HepG2 (cell line): Measurements from ENCODE around the gene CRISPLD2. TPM values are rescaled to one million over a fixed set of nuclear protein-coding genes. Genes with fewer than 3 reads are reported as not detected.

Experiments
- MED13 ChIP-seq: sonication (generic); formaldehyde crosslinking; IDR thresholded peaks from 2 replicates; pipeline ENCODE4 v1.5.0; 2020; ENCODE audit warnings: missing genetic modification reagents
- MIXL1 ChIP-seq: IDR thresholded peaks from 2 replicates; pipeline ENCODE4 v1.6.1; 2016
- RARA ChIP-seq: IDR thresholded peaks from 2 replicates; pipeline ENCODE4 v1.6.1; 2016; ENCODE audit warnings: missing genetic modification reagents, missing compliant biosample characterization
- RCOR2 ChIP-seq: IDR thresholded peaks from 2 replicates; pipeline ENCODE4 v1.6.1; 2016; ENCODE audit warnings: missing biosample characterization, missing genetic modification reagents
- RELA ChIP-seq: sonication (generic); formaldehyde crosslinking; IDR thresholded peaks from 2 replicates; pipeline ENCODE4 v1.4.0; 2020; ENCODE audit warnings: missing genetic modification reagents
- RFX1 ChIP-seq: fragments of 450-650 bp; IDR thresholded peaks from 2 replicates; pipeline ENCODE4 v1.6.1; 2017
- SKI ChIP-seq: fragments of 450-650 bp; IDR thresholded peaks from one replicate; pipeline ENCODE4 v1.6.1; 2018; ENCODE audit warnings: mild to moderate bottlenecking; ENCODE audit not compliant: partially characterized antibody
- TAF1 ChIP-seq: sonication (generic); formaldehyde crosslinking; IDR thresholded peaks from 2 replicates; pipeline ENCODE4 v1.4.0; 2020; ENCODE audit warnings: missing genetic modification reagents
- ZBTB10 ChIP-seq: sonication (generic); formaldehyde crosslinking; IDR thresholded peaks from 2 replicates; pipeline ENCODE4 v1.4.0; 2020; ENCODE audit warnings: missing genetic modification reagents, borderline replicate concordance
- ZBTB20 ChIP-seq: sonication (generic); formaldehyde crosslinking; IDR thresholded peaks from 2 replicates; pipeline ENCODE4 v1.8.1; 2023; ENCODE audit warnings: missing genetic modification reagents, low read depth, mild to moderate bottlenecking, borderline replicate concordance
- ZFP37 ChIP-seq: sonication (generic); formaldehyde crosslinking; IDR thresholded peaks from 2 replicates; pipeline ENCODE4 v1.4.0; 2020; ENCODE audit warnings: missing genetic modification reagents, borderline replicate concordance
- ZNF253 ChIP-seq: sonication (generic); formaldehyde crosslinking; IDR thresholded peaks from 2 replicates; pipeline ENCODE4 v1.8.0; 2022; ENCODE audit warnings: mild to moderate bottlenecking, missing genetic modification reagents, borderline replicate concordance
- ZNF256 ChIP-seq: sonication (generic); formaldehyde crosslinking; conservative IDR thresholded peaks from 2 replicates; pipeline ENCODE4 v1.4.0; 2020; ENCODE audit warnings: missing genetic modification reagents
- ZNF34 ChIP-seq: sonication (generic); formaldehyde crosslinking; IDR thresholded peaks from 2 replicates; pipeline ENCODE4 v1.4.0; 2020; ENCODE audit warnings: mild to moderate bottlenecking, missing genetic modification reagents, borderline replicate concordance
- ZNF556 ChIP-seq: sonication (generic); formaldehyde crosslinking; IDR thresholded peaks from 2 replicates; pipeline ENCODE4 v1.4.0; 2020; ENCODE audit warnings: mild to moderate bottlenecking, missing genetic modification reagents, borderline replicate concordance
- ZNF678 ChIP-seq: sonication (generic); formaldehyde crosslinking; IDR thresholded peaks from 2 replicates; pipeline ENCODE4 v1.4.0; 2020; ENCODE audit warnings: mild to moderate bottlenecking, missing genetic modification reagents
- ZNF687 ChIP-seq: sonication (generic); formaldehyde crosslinking; IDR thresholded peaks from 2 replicates; pipeline ENCODE4 v1.5.1; 2020; ENCODE audit warnings: mild to moderate bottlenecking, missing genetic modification reagents, moderate library complexity
- polyA plus RNA-seq, 8 experiments: library from polyadenylated mRNA; depleted of rRNA in 3 of 8; stranded (reverse) in 7 of 8; unstranded in 1 of 8; fragments of >200 nt; fragmentation: Illumina TruSeq in 4 of 8; extraction: Trizol in 4 of 8; gene quantifications; 2 replicates each; pipeline versions ENCODE4 v1.2.1 to v1.2.3, GENCODE V29; 2011 to 2016; ENCODE audit warnings: low read depth in 4 of 8, missing spikeins in 1 of 8, mixed read lengths in 1 of 8; ENCODE audit not compliant: insufficient read depth in 1 of 8
- total RNA-seq, 5 experiments: library from RNA; depleted of rRNA; stranded (reverse); fragments of >200 nt; fragmentation: Illumina TruSeq; extraction: Trizol; gene quantifications; 2 replicates each; pipeline ENCODE4 v1.2.3, GENCODE V29; 2016; ENCODE audit warnings: low read depth in 1 of 5
- TF ChIP-seq, protein P1 (sequence below): sonication (generic); formaldehyde crosslinking; IDR thresholded peaks from 2 replicates; pipeline ENCODE4 v1.4.0; 2020; ENCODE audit warnings: missing genetic modification reagents

The CRISPLD2 gene
- total and polyA plus RNA-seq, 2 of the 13 experiments (the other 11 are each of a cell fraction or from before 2014, with no cell fraction given), result 0.04 to 0.31 TPM

- TF ChIP-seq ZBTB10 (CRISPR knock-in tag), result no peak
- TF ChIP-seq SKI, result peak; percentile 78
- TF ChIP-seq RELA (CRISPR knock-in tag), result no peak
- TF ChIP-seq ZNF556 (CRISPR knock-in tag), result peak; percentile 43; the same call in 1 of the 2 replicates
- no peak for TF ChIP-seq MED13 (CRISPR knock-in tag)
- TF ChIP-seq RARA (CRISPR knock-in tag), result 0 out of 2 replicates have a peak, but pooled peaks have one; percentile 14
- TF ChIP-seq RFX1, result no peak
- peak; percentile 68 for TF ChIP-seq ZNF687
- TF ChIP-seq ZNF256, result peak; percentile 61; the same call in 1 of the 2 replicates
- no peak for TF ChIP-seq ZFP37 (CRISPR knock-in tag)
- no peak for TF ChIP-seq ZBTB20 (CRISPR knock-in tag)
- no peak for TF ChIP-seq ZNF34
- no peak for TF ChIP-seq ZNF253 (CRISPR knock-in tag)
- TF ChIP-seq, protein P1, sequence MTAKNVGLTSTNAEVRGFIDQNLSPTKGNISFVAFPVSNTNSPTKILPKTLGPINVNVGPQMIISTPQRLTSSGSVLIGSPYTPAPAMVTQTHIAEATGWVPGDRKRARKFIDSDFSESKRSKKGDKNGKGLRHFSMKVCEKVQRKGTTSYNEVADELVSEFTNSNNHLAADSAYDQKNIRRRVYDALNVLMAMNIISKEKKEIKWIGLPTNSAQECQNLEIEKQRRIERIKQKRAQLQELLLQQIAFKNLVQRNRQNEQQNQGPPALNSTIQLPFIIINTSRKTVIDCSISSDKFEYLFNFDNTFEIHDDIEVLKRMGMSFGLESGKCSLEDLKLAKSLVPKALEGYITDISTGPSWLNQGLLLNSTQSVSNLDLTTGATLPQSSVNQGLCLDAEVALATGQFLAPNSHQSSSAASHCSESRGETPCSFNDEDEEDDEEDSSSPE, result 0 out of 2 replicates have a peak, but pooled peaks have one; percentile 1
- TF ChIP-seq TAF1 (CRISPR knock-in tag), result no peak; the same call in 1 of the 2 replicates
- peak; percentile 53; the same call in 1 of the 2 replicates for TF ChIP-seq MIXL1 (CRISPR knock-in tag)
- TF ChIP-seq RCOR2 (CRISPR knock-in tag), result peak; percentile 39; the same call in 1 of the 2 replicates
- no peak for TF ChIP-seq ZNF678 (CRISPR knock-in tag)
Measured at GRCh38 chr16:84952335-84953189, 132.8 kb downstream of the CRISPLD2 start (continued).
